ENCODE measurements around the gene DNAJC15.

DNA sequence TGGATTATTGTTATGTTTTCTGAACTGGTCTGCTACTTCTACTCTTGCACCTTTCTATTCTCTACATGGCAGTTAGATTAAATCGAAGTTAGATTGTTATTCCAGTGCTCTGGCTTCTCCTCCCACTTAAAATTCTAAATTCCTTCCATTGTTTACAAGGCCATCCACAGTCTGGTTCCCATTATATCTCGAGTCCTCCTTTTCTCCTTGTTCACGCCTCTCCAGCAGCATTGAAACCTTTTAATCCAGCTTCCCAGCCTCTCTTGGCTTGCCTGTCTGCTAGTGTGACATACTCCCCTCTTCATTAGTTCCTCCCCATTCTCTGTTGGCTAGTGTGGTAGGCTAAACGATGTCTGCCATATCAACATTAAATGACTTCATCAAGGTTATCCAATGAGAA is 54.5 kb downstream of the DNAJC15 start:
- TF ChIP-seq POLR2A (IDR thresholded peaks at IDR 0.05): no peak
- TF ChIP-seq, protein P1, sequence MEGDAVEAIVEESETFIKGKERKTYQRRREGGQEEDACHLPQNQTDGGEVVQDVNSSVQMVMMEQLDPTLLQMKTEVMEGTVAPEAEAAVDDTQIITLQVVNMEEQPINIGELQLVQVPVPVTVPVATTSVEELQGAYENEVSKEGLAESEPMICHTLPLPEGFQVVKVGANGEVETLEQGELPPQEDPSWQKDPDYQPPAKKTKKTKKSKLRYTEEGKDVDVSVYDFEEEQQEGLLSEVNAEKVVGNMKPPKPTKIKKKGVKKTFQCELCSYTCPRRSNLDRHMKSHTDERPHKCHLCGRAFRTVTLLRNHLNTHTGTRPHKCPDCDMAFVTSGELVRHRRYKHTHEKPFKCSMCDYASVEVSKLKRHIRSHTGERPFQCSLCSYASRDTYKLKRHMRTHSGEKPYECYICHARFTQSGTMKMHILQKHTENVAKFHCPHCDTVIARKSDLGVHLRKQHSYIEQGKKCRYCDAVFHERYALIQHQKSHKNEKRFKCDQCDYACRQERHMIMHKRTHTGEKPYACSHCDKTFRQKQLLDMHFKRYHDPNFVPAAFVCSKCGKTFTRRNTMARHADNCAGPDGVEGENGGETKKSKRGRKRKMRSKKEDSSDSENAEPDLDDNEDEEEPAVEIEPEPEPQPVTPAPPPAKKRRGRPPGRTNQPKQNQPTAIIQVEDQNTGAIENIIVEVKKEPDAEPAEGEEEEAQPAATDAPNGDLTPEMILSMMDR (IDR thresholded peaks at IDR 0.05): no peak

Measured in thyroid gland (tissue), 4 donors.